Activated CD8-positive, alpha-beta memory T cell treated with anti-CD3 and anti-CD28 coated beads for 4 hours (primary cell): ENCODE data around the gene GPR132.

Experiments used
- DNase-seq, 2 donors: peaks; one replicate each; pipeline ENCODE4 v3.0.0-alpha.2; 2020; ENCODE audit warnings: low read depth in 2 of 2

Gene GPR132

DNA sequence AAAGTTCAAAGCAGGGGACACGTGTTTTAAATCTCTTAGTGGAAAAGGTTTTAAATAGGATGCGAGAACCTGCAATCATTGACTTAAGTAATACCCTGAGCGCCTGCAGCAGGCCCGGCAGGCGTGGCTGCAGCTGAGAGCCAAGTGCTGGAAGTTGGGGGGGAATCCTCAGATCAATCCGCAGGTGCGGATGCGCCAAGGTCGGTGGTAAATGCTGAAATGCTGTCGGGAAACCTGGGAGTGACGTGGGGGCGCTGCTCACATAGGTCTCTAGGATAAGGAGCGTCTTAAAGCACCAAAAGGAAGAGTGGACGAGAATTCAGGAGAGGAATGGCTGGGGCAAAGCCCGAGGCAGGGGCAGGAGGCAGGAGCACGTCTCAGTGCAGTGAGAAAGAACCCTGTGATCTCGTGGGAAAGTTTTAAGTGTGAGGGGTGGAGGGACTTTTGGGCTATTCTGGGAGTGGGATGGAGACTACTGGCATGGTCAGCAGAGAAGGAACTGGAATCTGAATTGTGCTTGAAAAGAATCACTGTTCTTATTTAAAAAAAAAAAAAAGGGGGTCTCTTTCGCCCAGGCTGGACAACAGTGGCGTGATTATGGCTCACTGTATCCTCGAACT lies 43.5 kb downstream of the GPR132 start:
- peak in 1 of 2 donors; percentile 22 for DNase-seq

DNA sequence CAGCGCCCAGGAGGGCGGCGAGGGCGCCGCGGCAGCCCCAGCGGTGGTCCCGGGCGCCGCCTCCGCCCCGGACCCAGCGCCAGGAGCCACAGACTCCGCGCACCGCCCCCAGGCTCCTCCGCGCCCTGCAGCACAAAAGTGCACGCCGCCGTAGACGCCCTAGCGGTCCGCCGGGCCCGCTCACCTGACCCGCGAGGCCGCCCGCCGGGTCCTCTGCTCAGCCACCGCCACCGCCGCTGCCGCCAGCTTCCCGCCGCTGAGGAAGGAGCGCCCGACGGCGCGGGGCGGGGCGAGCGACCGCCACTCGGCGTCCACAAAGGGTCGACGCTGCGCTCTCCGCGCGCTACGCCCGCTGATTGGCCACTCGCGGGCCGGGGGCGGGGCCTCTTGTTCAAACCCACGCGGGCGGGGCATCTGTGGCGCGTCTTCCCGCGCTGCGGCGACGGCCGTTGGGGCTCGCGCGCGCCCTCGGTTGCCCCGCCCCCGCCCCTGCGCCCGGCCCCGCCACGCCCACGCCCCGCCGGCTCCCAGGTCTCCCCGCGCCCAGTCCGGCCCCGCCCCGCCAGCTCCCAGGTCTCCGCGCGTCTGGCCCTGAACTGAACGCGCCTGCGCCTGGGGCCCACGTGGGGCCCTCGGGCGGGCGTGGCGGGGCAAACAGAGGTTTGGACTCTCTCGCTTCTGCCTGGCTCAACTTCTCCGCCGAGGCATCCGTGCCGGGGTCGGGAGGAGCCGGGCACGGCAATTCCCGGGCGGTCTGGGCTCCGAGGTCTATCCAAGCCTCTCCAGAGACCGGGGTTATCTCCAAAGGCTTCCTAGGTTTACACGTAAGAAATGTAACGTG lies 44.2 kb downstream of the GPR132 start, which contains the start of gene CDCA4:
CDCA4 (minus strand) TSS at position 269 of the 841 bp plus-strand sequence. CDS start 9,154 bp downstream, outside the sequence.
- DNase-seq, result peak; percentile 95 to 98

GRCh38 chr14:105019861-105020814 lies 45.1 kb downstream of the GPR132 start:
- peak; percentile 26 to 37 for DNase-seq

- no peak for DNase-seq
These were observed 46.8 kb downstream of the GPR132 start for GRCh38 chr14:105018414-105018813.

DNA sequence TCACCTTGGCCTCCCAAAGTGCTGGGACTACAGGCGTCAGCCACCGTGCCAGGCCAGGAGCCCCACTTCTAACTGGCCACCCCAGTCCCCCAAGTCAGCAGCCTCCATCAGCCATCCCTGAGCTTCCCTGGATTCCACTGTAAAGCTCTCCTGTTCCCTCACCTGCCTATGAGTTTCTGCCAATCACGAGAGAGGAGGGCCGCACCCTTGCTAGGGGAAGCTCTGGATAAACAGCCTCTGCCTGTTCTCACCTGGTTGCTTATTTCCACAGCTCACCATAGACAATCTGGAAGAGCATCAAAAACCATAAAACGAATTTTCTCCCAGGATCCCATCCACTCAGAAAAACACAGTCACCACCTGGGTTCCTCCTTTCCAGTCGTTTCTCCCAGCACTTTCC lies 49.3 kb downstream of the GPR132 start:
- no peak for DNase-seq

DNA sequence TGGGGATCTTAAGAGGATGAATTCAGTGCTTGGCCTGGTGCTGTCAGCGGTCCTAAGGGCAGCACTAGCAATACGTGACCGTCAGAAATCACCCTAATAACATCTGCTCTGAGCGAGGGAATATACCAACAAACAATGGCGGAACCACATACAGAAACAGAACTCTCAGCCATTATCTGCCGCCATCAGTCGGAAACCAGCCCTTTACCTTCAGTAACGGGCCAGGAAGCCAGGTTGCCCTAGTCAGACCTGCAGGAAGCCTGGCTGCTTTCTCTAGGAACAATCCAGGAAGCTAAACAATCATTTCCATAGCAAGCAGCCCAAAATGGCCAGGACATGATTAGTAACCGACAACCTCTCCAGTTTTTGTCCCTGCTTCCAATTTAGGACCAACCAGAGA lies 50.0 kb downstream of the GPR132 start:
- DNase-seq, result no peak

DNA sequence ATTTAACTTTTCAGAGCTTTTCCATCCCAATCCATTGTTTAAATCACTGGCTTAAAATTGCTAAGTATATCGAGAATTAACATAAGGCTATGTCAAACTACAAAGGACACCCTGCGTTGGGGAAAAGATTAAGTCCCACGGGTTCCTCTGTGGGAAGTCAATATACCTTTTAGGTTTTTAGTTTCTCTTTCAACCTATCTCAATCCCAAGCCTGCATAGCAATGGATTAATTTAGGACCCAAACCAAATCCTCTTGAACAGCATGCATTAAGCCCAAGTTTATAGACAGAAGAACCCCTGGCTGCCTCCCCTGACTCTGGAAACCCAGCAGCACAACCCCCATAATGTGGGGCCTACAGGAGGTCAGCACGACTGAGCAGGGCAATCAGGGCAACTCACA lies 50.6 kb downstream of the GPR132 start:
- no peak for DNase-seq

GRCh38 chr14:105014032-105014431 lies 51.2 kb downstream of the GPR132 start:
- no peak for DNase-seq

DNA sequence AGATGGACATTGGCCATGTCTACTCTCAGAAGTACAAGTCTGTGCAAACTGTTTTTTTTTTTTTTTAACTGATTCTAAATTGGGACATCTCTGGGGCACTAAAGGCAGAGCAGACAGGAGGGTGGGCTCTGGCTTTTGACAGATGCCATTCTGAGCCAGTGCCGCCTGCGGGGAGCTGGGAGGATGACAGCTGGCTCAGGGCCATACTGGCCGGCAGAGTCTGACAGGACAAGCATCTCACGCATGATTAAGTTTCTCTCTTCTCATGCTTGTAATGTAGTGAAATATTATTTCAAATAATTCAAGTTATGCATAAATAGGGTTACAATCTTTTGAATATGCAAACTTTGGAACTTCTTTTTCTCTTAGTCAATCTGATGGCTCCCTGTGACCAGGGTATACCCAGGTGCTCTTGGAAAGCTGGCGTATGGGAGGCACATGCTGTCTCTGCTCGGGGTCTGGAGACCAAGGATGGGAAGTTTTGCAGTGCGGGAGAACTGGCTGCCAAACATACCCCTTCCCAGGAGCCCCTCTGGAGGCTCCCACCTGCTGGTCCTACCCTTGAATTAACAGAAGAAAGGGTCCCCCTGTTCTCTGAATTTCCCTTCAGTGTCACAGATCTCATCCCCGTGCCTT lies 52.0 kb downstream of the GPR132 start:
- DNase-seq, result no peak

GRCh38 chr14:105012171-105012985 lies 52.9 kb downstream of the GPR132 start:
- no peak for DNase-seq

GRCh38 chr14:105011312-105011990 lies 53.8 kb downstream of the GPR132 start:
- DNase-seq, result no peak

GRCh38 chr14:105010891-105011291 lies 54.3 kb downstream of the GPR132 start:
- DNase-seq, result no peak

- no peak for DNase-seq
These were observed 55.1 kb downstream of the GPR132 start for GRCh38 chr14:105010106-105010505.

DNA sequence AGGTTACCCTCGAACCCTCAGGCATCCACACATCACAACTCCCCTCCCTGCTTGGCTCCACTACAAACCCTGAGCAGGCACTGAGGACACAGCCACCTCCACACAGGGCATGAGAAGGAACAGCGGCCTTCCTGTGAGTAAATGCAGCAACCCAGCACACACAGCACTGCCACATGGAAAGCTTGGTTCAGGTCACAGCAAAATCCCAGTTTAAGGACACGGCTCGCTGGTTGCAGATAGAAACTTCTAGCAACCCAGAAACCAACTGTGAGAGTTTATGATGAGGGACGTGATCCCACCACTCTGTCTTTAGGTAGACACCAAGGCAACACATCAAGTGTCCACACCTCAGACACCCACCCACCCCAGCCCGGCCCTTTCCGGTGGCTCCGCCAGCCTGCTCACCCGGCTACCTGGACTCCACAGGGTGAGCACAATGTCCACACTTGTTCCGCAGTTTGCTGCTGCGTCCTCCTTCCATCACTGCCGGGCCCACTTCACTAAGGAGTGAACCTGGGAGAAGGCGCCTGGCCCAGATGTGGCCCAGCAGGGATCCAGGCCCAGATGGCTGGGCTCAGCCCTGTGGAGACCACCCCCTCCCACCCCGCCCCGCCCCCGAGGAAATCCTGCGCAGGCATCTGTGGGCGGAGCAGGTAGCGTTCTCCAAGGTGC lies 57.5 kb downstream of the GPR132 start:
- no peak for DNase-seq

DNA sequence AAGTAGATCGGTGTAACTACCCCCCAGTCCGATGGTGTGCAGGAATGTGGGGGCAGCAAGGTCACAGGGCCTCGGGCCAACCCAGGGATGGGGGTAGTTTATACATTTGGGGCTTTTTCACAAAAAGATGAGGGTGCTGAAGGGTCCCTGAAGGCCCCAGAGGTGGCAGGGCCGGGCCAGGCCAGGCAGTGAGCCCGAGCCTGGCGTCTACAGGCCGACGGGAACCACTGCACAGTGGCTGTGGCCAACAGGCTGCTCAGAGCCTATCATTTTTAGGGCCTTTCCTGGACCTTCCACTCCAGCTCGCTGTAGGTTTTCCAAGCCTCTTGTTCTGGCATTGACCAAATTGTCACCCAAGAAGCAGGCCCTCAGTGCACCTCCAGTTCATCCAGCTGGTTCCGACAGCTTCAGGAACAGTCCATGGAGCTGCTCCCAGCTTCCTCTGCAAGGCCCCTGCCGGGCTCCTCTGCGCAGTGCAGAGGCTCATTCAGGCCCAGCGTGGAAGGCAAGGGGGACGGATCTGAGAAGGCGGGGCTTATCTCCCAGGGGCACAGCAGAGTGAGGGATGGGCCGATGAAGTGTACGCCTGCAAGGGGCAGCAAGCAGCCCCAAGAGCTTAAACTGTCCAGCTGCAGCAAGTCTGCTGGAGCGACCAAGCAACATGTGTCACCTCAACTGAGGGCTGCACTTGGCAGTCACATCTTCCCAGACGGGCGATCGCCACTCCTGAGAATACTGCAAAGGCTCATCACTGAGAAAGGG lies 58.2 kb downstream of the GPR132 start:
- no peak for DNase-seq

GRCh38 chr14:105005929-105006830 lies 59.0 kb downstream of the GPR132 start:
- no peak for DNase-seq

DNA sequence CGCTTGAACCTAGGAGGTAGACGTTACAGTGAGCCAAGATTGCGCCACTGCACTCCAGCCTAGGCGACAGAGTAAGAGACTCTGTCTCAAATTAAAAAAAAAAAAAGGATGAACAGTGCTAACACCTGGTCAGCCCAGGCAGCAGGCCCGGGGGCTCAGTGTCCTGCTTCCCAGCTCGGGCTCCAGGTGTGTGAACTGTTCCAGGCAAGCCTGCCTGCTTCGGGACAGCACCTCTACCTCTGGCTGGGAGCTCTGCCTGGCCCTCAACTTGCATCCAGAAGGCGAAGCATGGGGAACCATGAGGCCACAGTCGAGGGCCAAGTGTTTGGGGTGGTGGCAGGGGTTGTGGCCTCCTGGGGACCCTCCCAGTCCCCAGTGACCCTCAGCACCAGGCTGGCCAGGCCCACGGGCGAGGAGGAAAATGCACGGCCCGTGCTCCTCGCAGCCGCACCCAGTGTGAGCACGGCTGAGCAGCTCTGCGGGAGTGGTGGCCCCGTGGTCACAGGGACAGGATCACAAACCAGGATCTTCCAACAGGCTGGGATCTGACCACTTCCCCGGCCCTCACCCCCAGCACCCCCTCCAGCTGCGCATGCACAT lies 59.8 kb downstream of the GPR132 start:
- DNase-seq, result no peak
